ENCODE results near the gene CENPS. TPM values are rescaled to one million over a fixed set of nuclear protein-coding genes. Genes with fewer than 3 reads are reported as not detected.

The CENPS gene
- total and polyA plus RNA-seq, 2 of the 13 experiments (the other 11 are each of a cell fraction or from before 2014, with no cell fraction given) = 3.3 to 22.0 TPM

- TF ChIP-seq MLXIP (CRISPR knock-in tag; IDR thresholded peaks at IDR 0.05; ENCODE audit: borderline replicate concordance) (peak; percentile 59; the same call in 1 of the 2 replicates), ATF5 (CRISPR knock-in tag; IDR thresholded peaks at IDR 0.05; ENCODE audit: low read depth) (no peak), ZNF749 (CRISPR knock-in tag; IDR thresholded peaks at IDR 0.05; ENCODE audit: borderline replicate concordance) (peak; percentile 98), ZNF101 (CRISPR knock-in tag; IDR thresholded peaks at IDR 0.05; ENCODE audit: borderline replicate concordance, low read depth) (peak; percentile 69; the same call in 1 of the 2 replicates), PHF8 (CRISPR knock-in tag; IDR thresholded peaks at IDR 0.05) (peak; percentile 92), ADNP (CRISPR knock-in tag; IDR thresholded peaks at IDR 0.05) (0 out of 2 replicates have a peak, but pooled peaks have one; percentile 57), ZFP41 (CRISPR knock-in tag; IDR thresholded peaks at IDR 0.05; ENCODE audit: borderline replicate concordance) (no peak; the same call in 1 of the 2 replicates), KDM3A (CRISPR knock-in tag; IDR thresholded peaks at IDR 0.05; ENCODE audit: low read depth) (peak; percentile 83; the same call in 1 of the 2 replicates), TP53 (CRISPR knock-in tag; conservative IDR thresholded peaks at IDR 0.05) (no peak), MXD1 (CRISPR knock-in tag; IDR thresholded peaks at IDR 0.05) (peak; percentile 90), ZNF616 (CRISPR knock-in tag; IDR thresholded peaks at IDR 0.05; ENCODE audit: low read depth) (peak; percentile 83), ZNF513 (CRISPR knock-in tag; conservative IDR thresholded peaks at IDR 0.05) (no peak), RFX1 (IDR thresholded peaks at IDR 0.05) (peak; percentile 88), CC2D1A (CRISPR knock-in tag; IDR thresholded peaks at IDR 0.05) (0 out of 2 replicates have a peak, but pooled peaks have one; percentile 83), ZMYM2 (CRISPR knock-in tag; IDR thresholded peaks at IDR 0.05) (peak; percentile 91), KLF13 (CRISPR knock-in tag; IDR thresholded peaks at IDR 0.05) (peak; percentile 63; the same call in 1 of the 2 replicates), YEATS2 (CRISPR knock-in tag; IDR thresholded peaks at IDR 0.05; ENCODE audit: borderline replicate concordance) (peak; percentile 88; the same call in 1 of the 2 replicates), MYC (CRISPR knock-in tag; IDR thresholded peaks at IDR 0.05; ENCODE audit: borderline replicate concordance) (peak; percentile 86; the same call in 1 of the 2 replicates), SALL2 (CRISPR knock-in tag; IDR thresholded peaks at IDR 0.05) (peak; percentile 75), POGZ (CRISPR knock-in tag; IDR thresholded peaks at IDR 0.05) (peak; percentile 82; the same call in 1 of the 2 replicates), CREBL2 (CRISPR knock-in tag; IDR thresholded peaks at IDR 0.05; ENCODE audit: borderline replicate concordance) (peak; percentile 82; the same call in 1 of the 2 replicates)
These were observed at the start of gene CENPS (continued) for GRCh38 chr1:10430216-10431069.
